Measurements from ENCODE around the gene CARD16. TPM values are rescaled to one million over a fixed set of nuclear protein-coding genes. Genes with fewer than 3 reads are reported as not detected.

CARD16 gene
- total RNA-seq, 1 experiment from 2014 or later, result 8.8 TPM

DNA sequence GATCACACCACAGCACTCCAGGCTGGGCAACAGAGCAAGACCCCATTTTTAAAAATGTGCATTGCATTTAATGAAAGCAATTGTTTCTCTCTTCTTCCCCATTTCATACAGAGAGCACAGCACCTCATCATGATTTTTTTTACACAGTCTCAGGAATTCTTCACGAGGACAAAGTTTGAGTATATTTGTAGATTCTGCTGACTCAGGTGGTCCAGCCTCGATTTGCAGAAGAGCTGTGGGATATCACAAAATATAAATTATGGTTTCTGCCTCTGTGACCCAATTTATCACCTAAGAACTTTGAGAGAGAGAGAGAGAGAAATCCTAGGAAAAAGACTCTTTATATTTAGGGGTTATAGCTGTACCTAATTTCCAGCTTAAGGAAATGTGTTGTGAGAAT is 42.0 kb downstream of the CARD16 start:
- Mint-ChIP-seq H3K9me3 (ENCODE audit: low read depth, unreplicated experiment) (peaks cover 4% of the 10 kb centered on the region), H3K27ac (ENCODE audit: unreplicated experiment) (no peak overlapping the region), H3K4me3 (ENCODE audit: low read depth, unreplicated experiment) (no peak overlapping the region), H3K27me3 (ENCODE audit: unreplicated experiment) (no peaks in the 10 kb centered on the region), H3K4me1 (ENCODE audit: low read depth, unreplicated experiment) (peaks cover 23% of the 10 kb centered on the region), H3K36me3 (ENCODE audit: insufficient read depth, unreplicated experiment) (peaks cover 5% of the 10 kb centered on the region)
- intact Hi-C loops (cut with micrococcal nuclease; ENCODE audit: unreplicated experiment), result no loop called here
- no TSS peak for BruUV-seq (replicated peaks)
- DNase-seq, result no peak
- CTCF ChIA-PET, result no interaction called here
- TF ChIP-seq, protein P1, sequence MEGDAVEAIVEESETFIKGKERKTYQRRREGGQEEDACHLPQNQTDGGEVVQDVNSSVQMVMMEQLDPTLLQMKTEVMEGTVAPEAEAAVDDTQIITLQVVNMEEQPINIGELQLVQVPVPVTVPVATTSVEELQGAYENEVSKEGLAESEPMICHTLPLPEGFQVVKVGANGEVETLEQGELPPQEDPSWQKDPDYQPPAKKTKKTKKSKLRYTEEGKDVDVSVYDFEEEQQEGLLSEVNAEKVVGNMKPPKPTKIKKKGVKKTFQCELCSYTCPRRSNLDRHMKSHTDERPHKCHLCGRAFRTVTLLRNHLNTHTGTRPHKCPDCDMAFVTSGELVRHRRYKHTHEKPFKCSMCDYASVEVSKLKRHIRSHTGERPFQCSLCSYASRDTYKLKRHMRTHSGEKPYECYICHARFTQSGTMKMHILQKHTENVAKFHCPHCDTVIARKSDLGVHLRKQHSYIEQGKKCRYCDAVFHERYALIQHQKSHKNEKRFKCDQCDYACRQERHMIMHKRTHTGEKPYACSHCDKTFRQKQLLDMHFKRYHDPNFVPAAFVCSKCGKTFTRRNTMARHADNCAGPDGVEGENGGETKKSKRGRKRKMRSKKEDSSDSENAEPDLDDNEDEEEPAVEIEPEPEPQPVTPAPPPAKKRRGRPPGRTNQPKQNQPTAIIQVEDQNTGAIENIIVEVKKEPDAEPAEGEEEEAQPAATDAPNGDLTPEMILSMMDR (IDR thresholded peaks at IDR 0.05; ENCODE audit: unreplicated experiment), result no peak

- Mint-ChIP-seq H3K36me3 (ENCODE audit: insufficient read depth, unreplicated experiment) (peaks cover 5% of the 10 kb centered on the region), H3K4me1 (ENCODE audit: low read depth, unreplicated experiment) (peaks cover 23% of the 10 kb centered on the region), H3K27me3 (ENCODE audit: unreplicated experiment) (no peaks in the 10 kb centered on the region), H3K4me3 (ENCODE audit: low read depth, unreplicated experiment) (no peak overlapping the region), H3K9me3 (ENCODE audit: low read depth, unreplicated experiment) (peaks cover 4% of the 10 kb centered on the region), H3K27ac (ENCODE audit: unreplicated experiment) (peak overlapping the region; percentile 70)
- intact Hi-C loops (cut with micrococcal nuclease; ENCODE audit: unreplicated experiment), result no loop called here
- BruUV-seq (replicated peaks), result no TSS peak
- TF ChIP-seq, protein P1 (IDR thresholded peaks at IDR 0.05; ENCODE audit: unreplicated experiment), result no peak
- CTCF ChIA-PET, result no interaction called here
- no peak for DNase-seq
Measured at GRCh38 chr11:105000797-105001196, 44.3 kb downstream of the CARD16 start.

GRCh38 chr11:105000167-105000566 is 45.0 kb downstream of the CARD16 start:
- CTCF ChIA-PET, result no interaction called here
- peak; percentile 23 for DNase-seq
- BruUV-seq (replicated peaks), result no TSS peak
- TF ChIP-seq, protein P1 (IDR thresholded peaks at IDR 0.05; ENCODE audit: unreplicated experiment), result no peak
- no peaks in the 10 kb centered on the region for H3K27me3 Mint-ChIP-seq (ENCODE audit: unreplicated experiment)
- intact Hi-C loops (cut with micrococcal nuclease; ENCODE audit: unreplicated experiment), result no loop called here
- H3K36me3 Mint-ChIP-seq (ENCODE audit: insufficient read depth, unreplicated experiment), result peaks cover 5% of the 10 kb centered on the region
- no peak overlapping the region for H3K4me3 Mint-ChIP-seq (ENCODE audit: low read depth, unreplicated experiment)
- no peak overlapping the region for H3K27ac Mint-ChIP-seq (ENCODE audit: unreplicated experiment)
- peaks cover 4% of the 10 kb centered on the region for H3K9me3 Mint-ChIP-seq (ENCODE audit: low read depth, unreplicated experiment)
- peaks cover 23% of the 10 kb centered on the region for H3K4me1 Mint-ChIP-seq (ENCODE audit: low read depth, unreplicated experiment)

- peaks cover 23% of the 10 kb centered on the region for H3K4me1 Mint-ChIP-seq (ENCODE audit: low read depth, unreplicated experiment)
- BruUV-seq (replicated peaks), result no TSS peak
- intact Hi-C loops (cut with micrococcal nuclease; ENCODE audit: unreplicated experiment), result no loop called here
- no peak for DNase-seq
- H3K27ac Mint-ChIP-seq (ENCODE audit: unreplicated experiment), result no peak overlapping the region
- no peaks in the 10 kb centered on the region for H3K27me3 Mint-ChIP-seq (ENCODE audit: unreplicated experiment)
- H3K36me3 Mint-ChIP-seq (ENCODE audit: insufficient read depth, unreplicated experiment), result peaks cover 5% of the 10 kb centered on the region
- CTCF ChIA-PET, result no interaction called here
- no peak overlapping the region for H3K4me3 Mint-ChIP-seq (ENCODE audit: low read depth, unreplicated experiment)
- TF ChIP-seq, protein P1 (IDR thresholded peaks at IDR 0.05; ENCODE audit: unreplicated experiment), result no peak
- H3K9me3 Mint-ChIP-seq (ENCODE audit: low read depth, unreplicated experiment), result peaks cover 4% of the 10 kb centered on the region
Measured at GRCh38 chr11:104999721-105000120, 45.4 kb downstream of the CARD16 start.
